ENCODE data around the gene SUN2. TPM values are rescaled to one million over a fixed set of nuclear protein-coding genes. Genes with fewer than 3 reads are reported as not detected.

SUN2 gene
- total and polyA plus RNA-seq, 9 of the 15 experiments (the other 6 are each of a cell fraction or from before 2014, with no cell fraction given), result 0.11 to 42.6 (median 16.7) TPM

DNA sequence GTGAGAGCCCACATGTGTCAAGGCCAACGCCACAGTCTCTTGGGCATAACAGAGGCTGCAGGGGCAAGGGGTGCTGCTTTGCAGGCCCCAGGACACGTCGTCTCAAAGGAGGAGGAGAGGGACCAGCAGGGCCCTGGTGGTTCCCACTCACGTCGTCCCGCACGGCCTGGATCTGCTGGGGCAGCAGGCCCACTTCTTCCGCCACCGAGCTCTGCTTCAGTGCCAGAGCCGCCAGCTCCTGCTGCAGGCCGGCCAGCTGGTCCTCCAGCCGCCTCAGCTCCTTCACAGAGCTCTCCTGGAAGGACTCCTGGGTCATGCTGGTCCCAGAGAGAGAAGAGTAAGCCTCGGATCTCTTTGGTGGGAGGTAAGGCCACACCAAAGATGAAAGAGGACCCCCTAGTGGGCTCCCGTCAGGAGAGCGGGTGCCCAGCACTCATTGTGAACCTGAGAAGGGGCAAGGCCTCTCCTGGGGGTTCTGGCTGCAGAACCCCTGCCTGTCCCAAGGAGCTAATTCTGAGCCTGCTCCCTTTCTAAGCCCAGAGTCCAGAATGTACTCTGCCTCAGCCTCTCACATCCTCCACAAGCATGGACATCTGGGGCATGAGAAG, 15.6 kb downstream of the SUN2 start:
- WGBS (ENCODE audit: insufficient coverage, low coverage, missing lambda C conversion rate), result 95% methylated on average over 6 of the region's 15 CpGs
- FAIRE-seq (no peak), DNase-seq (ENCODE audit: extremely low read depth in 1 of 4, low spot score in 3 of 4) (no peak), ATAC-seq (no peak)
- H3K9me1 ChIP-seq (ENCODE audit: control insufficient read depth, insufficient read depth, low read length), result no peaks in the 10 kb centered on the region
- intact Hi-C loops (cut with micrococcal nuclease), result no loop called here
- H3K36me3 ChIP-seq (ENCODE audit: control insufficient read depth, insufficient read depth, low read length), result peaks cover 92% of the 10 kb centered on the region
- ChIA-PET POLR2A (interaction anchor here (0.6 to 2.2 kb wide), 5 partner anchors 8 to 127 kb away, joined by 3 to 6 read pairs (median 3); no protein-coding TSS in a partner anchor), CTCF (ENCODE audit: low intra/inter-chr PET ratio) (no interaction called here)
- no TSS peak for BruUV-seq (replicated peaks)
- no peak overlapping the region for H3K4me2 ChIP-seq (ENCODE audit: insufficient read depth, low read length)
- H3K79me2 ChIP-seq (ENCODE audit: control insufficient read depth, insufficient read depth, low read length), result no peaks in the 10 kb centered on the region
- H3K9me3 ChIP-seq (replicated peaks; ENCODE audit: control insufficient read depth, insufficient read depth, low read depth, low read length), result no peaks in the 10 kb centered on the region
- no peaks in the 10 kb centered on the region for H3K27me3 ChIP-seq (ENCODE audit: control insufficient read depth in 2 of 2, insufficient read depth in 2 of 2, low read length in 2 of 2)
- no peak overlapping the region for H3K9ac ChIP-seq (ENCODE audit: insufficient read depth in 1 of 2, low read depth in 2 of 2, low read length in 2 of 2)
- H2AFZ ChIP-seq (ENCODE audit: low read depth, low read length), result no peak overlapping the region
- no peaks in the 10 kb centered on the region for H4K20me1 ChIP-seq (replicated peaks; ENCODE audit: control insufficient read depth, insufficient read depth, low read length)
- H3K27ac ChIP-seq (ENCODE audit: extremely low read depth, low read depth, low read length), result no peak overlapping the region
- in situ Hi-C loops (cut with MboI), result no loop called here
- H3K4me1 ChIP-seq (replicated peaks in 1 of 2; ENCODE audit: control insufficient read depth in 2 of 2, insufficient read depth in 2 of 2, low read length in 2 of 2), result peaks cover 0 to 4% of the 10 kb centered on the region in 2 experiments; a peak in 1 of 5 replicates
- no peak for TF ChIP-seq POLR2H (tag; IDR thresholded peaks at IDR 0.05; ENCODE audit: low read depth)
- TF ChIP-seq RBFOX2 (IDR thresholded peaks at IDR 0.05; ENCODE audit: low read depth, low read length), result 0 out of 2 replicates have a peak, but pooled peaks have one; percentile 29
- TF ChIP-seq CHCHD3 (CRISPR knock-in tag; IDR thresholded peaks at IDR 0.05), result no peak
- TF ChIP-seq POLR2G (IDR thresholded peaks at IDR 0.05; ENCODE audit: low read depth, low read length), result peak; percentile 39
- no peak overlapping the region for H3K4me3 ChIP-seq
